IMR-90 (cell line): ENCODE measurements around the gene FCRL1. TPM values are rescaled to one million over a fixed set of nuclear protein-coding genes. Genes with fewer than 3 reads are reported as not detected.

Source experiments
- ATAC-seq: fragments of 200-7000 bp; cut with Tn5 transposase; 2 replicates; pipeline ENCODE4 v1.9.1; 2020; ENCODE audit warnings: low read depth, mild to moderate bottlenecking, moderate library complexity
- Bru-seq: library from RNA; stranded (reverse); fragments of 400-500 nt; gene quantifications from one replicate; lab custom pipeline; 2021; lab: Mats Ljungman, UMichigan
- BruChase-seq, 2 experiments: library from RNA; stranded (reverse); fragments of 400-500 nt; gene quantifications; one replicate each; lab custom pipeline; 2021; lab: Mats Ljungman, UMichigan
- BruUV-seq: library from RNA; stranded (reverse); fragments of 400-500 nt; replicated peaks from 2 replicates; lab custom pipeline; 2021; lab: Mats Ljungman, UMichigan
- CTCF ChIA-PET: fragments of 300-600 bp; formaldehyde crosslinking; extraction: SDS; loops from one replicate; lab custom pipeline; 2021; ENCODE audit warnings: antibody characterized with exemption; lab: Yijun Ruan, JAX
- POLR2A ChIA-PET: fragments of 300-600 bp; sonication (Branson Sonifier 250); formaldehyde crosslinking; loops from one replicate; lab custom pipeline; 2022; ENCODE audit warnings: antibody characterized with exemption; ENCODE audit not compliant: unreplicated experiment; lab: Charles Lee
- DNase-seq: peaks from one replicate; pipeline ENCODE4 v3.0.0; 2013
- H2AFZ ChIP-seq: replicated peaks from 2 replicates; pipeline ENCODE3; 2013; ENCODE audit warnings: low read length, mild to moderate bottlenecking; ENCODE audit not compliant: poor library complexity
- H2AK5ac ChIP-seq: 2 replicates; pipeline ENCODE4 v1.6.1; 2013; ENCODE audit warnings: low read depth, low read length, inconsistent platforms
- H2AK9ac ChIP-seq: replicated peaks from 2 replicates; pipeline ENCODE3; 2013; ENCODE audit warnings: mild to moderate bottlenecking, low read depth, low read length, moderate library complexity; ENCODE audit not compliant: poor library complexity
- H2BK120ac ChIP-seq: 2 replicates; pipeline ENCODE4 v1.6.1; 2013; ENCODE audit warnings: low read depth, low read length, inconsistent platforms
- H2BK15ac ChIP-seq: 3 replicates; pipeline ENCODE4 v1.6.1; 2013; ENCODE audit warnings: low read depth, low read length, inconsistent platforms
- H2BK20ac ChIP-seq: 2 replicates; pipeline ENCODE4 v1.6.1; 2013; ENCODE audit warnings: low read depth, mild to moderate bottlenecking, inconsistent platforms, low read length, moderate library complexity
- H2BK5ac ChIP-seq: 2 replicates; pipeline ENCODE4 v1.6.1; 2013; ENCODE audit warnings: mild to moderate bottlenecking, low read depth, low read length, inconsistent platforms; ENCODE audit not compliant: poor library complexity, severe bottlenecking
- H3K14ac ChIP-seq: replicated peaks from 2 replicates; pipeline ENCODE4 v1.6.1; 2013; ENCODE audit warnings: low read depth, low read length, inconsistent platforms
- H3K18ac ChIP-seq: 2 replicates; pipeline ENCODE4 v1.6.1; 2013; ENCODE audit warnings: low read depth, low read length, control low read depth
- H3K23ac ChIP-seq: 2 replicates; pipeline ENCODE4 v1.6.1; 2013; ENCODE audit warnings: low read depth, low read length, inconsistent platforms
- H3K27ac ChIP-seq: 2 replicates; pipeline ENCODE4 v1.5.1; 2013; ENCODE audit warnings: mild to moderate bottlenecking, control low read depth, low read length; ENCODE audit not compliant: insufficient read depth
- H3K27me3 ChIP-seq: 2 replicates; pipeline ENCODE4 v1.6.1; 2013; ENCODE audit warnings: low read length; ENCODE audit not compliant: control insufficient read depth, insufficient read depth
- H3K36me3 ChIP-seq: 2 replicates; pipeline ENCODE4 v1.6.1; 2013; ENCODE audit warnings: low read length, mixed read lengths; ENCODE audit not compliant: control insufficient read depth, insufficient read depth
- H3K4ac ChIP-seq: 2 replicates; pipeline ENCODE4 v1.6.1; 2013; ENCODE audit warnings: low read depth, low read length, inconsistent platforms
- H3K4me1 ChIP-seq: 2 replicates; pipeline ENCODE4 v1.6.1; 2013; ENCODE audit warnings: low read length, mixed read lengths; ENCODE audit not compliant: control insufficient read depth, insufficient read depth
- H3K4me2 ChIP-seq: 2 replicates; pipeline ENCODE4 v1.6.1; 2013; ENCODE audit warnings: low read depth, mild to moderate bottlenecking, control low read depth, low read length, moderate library complexity
- H3K4me3 ChIP-seq: 2 replicates; pipeline ENCODE4 v1.5.1; 2013; ENCODE audit warnings: low read depth, mild to moderate bottlenecking, control low read depth, low read length, moderate library complexity; ENCODE audit not compliant: insufficient read depth
- H3K56ac ChIP-seq: 2 replicates; pipeline ENCODE4 v1.6.1; 2013; ENCODE audit warnings: low read length, inconsistent platforms; ENCODE audit not compliant: insufficient read depth; ENCODE audit errors: extremely low read depth
- H3K79me1 ChIP-seq, 2 experiments: 2 replicates each; pipeline ENCODE4 v1.6.1; 2013; ENCODE audit warnings: low read length in 2 of 2, inconsistent platforms in 1 of 2, low read depth in 1 of 2
- H3K9ac ChIP-seq: 2 replicates; pipeline ENCODE4 v1.6.1; 2013; ENCODE audit warnings: low read depth, low read length, control low read depth
- H3K9me1 ChIP-seq: 2 replicates; pipeline ENCODE4 v1.6.1; 2013; ENCODE audit warnings: low read length, inconsistent platforms; ENCODE audit not compliant: insufficient read depth
- H3K9me3 ChIP-seq: 2 replicates; pipeline ENCODE4 v1.6.1; 2013; ENCODE audit warnings: low read length; ENCODE audit not compliant: control insufficient read depth, insufficient read depth
- H4K20me1 ChIP-seq: 2 replicates; pipeline ENCODE4 v1.6.1; 2013; ENCODE audit warnings: low read length, inconsistent platforms; ENCODE audit not compliant: insufficient read depth
- H4K5ac ChIP-seq: 2 replicates; pipeline ENCODE4 v1.6.1; 2013; ENCODE audit warnings: mild to moderate bottlenecking, low read depth, low read length, control low read depth
- H4K8ac ChIP-seq, 2 experiments: 2 replicates each; pipeline ENCODE4 v1.6.1; 2013; ENCODE audit warnings: low read depth in 2 of 2, low read length in 2 of 2, control low read depth in 1 of 2, inconsistent platforms in 1 of 2
- H4K91ac ChIP-seq: 2 replicates; pipeline ENCODE4 v1.6.1; 2013; ENCODE audit warnings: low read depth, low read length, inconsistent platforms; ENCODE audit not compliant: insufficient read depth
- BHLHE40 ChIP-seq: fragments of 150-350 bp; IDR thresholded peaks from 2 replicates; pipeline ENCODE4 v1.6.1; 2016; ENCODE audit warnings: mild to moderate bottlenecking, low read depth, low read length
- CEBPB ChIP-seq: IDR thresholded peaks from 2 replicates; pipeline ENCODE4 v1.6.1; 2012; ENCODE audit warnings: low read depth, low read length, improper control_type of control experiment
- CHD1 ChIP-seq: IDR thresholded peaks from 2 replicates; pipeline ENCODE4 v1.6.1; 2012; ENCODE audit warnings: low read depth, low read length, improper control_type of control experiment
- FOS ChIP-seq: fragments of 150-350 bp; IDR thresholded peaks from 2 replicates; pipeline ENCODE4 v1.6.1; 2016; ENCODE audit warnings: low read depth, low read length
- MAFK ChIP-seq: IDR thresholded peaks from 2 replicates; pipeline ENCODE4 v1.6.1; 2012; ENCODE audit warnings: low read depth, low read length, improper control_type of control experiment
- MAZ ChIP-seq: IDR thresholded peaks from 2 replicates; pipeline ENCODE4 v1.6.1; 2012; ENCODE audit warnings: low read depth, mild to moderate bottlenecking, low read length, improper control_type of control experiment, moderate library complexity, borderline replicate concordance
- MXI1 ChIP-seq: IDR thresholded peaks from 2 replicates; pipeline ENCODE4 v1.6.1; 2012; ENCODE audit warnings: low read depth, mild to moderate bottlenecking, low read length, moderate library complexity, borderline replicate concordance
- NFE2L2 ChIP-seq: fragments of 150-350 bp; IDR thresholded peaks from 2 replicates; pipeline ENCODE4 v1.6.1; 2016; ENCODE audit warnings: low read depth, mild to moderate bottlenecking, low read length
- POLR2A ChIP-seq: IDR thresholded peaks from 2 replicates; pipeline ENCODE4 v1.6.1; 2012; ENCODE audit warnings: mild to moderate bottlenecking, low read depth, low read length
- RFX5 ChIP-seq: IDR thresholded peaks from 2 replicates; pipeline ENCODE4 v1.8.0; 2012; ENCODE audit warnings: low read depth, mild to moderate bottlenecking, low read length, moderate library complexity
- SMC3 ChIP-seq: fragments of 150-350 bp; IDR thresholded peaks from 2 replicates; pipeline ENCODE4 v1.6.1; 2016; ENCODE audit warnings: low read depth, mild to moderate bottlenecking, antibody characterized with exemption, low read length, moderate library complexity
- WGBS, 2 experiments: methylation state at CpG; one replicate each; pipeline versions ENCODE4 v1.1.5 to v1.1.7; 2013; ENCODE audit warnings: missing lambda C conversion rate in 2 of 2; ENCODE audit not compliant: insufficient read length in 1 of 2; ENCODE audit errors: extremely low coverage in 2 of 2; 5-methylcytosine and 5-hydroxymethylcytosine counted together
- dilution Hi-C: fragments of 300-500 bp; cut with HindIII; formaldehyde crosslinking; loops from one replicate; pipeline ENCODE4 v1.14.3; 2018; ENCODE audit warnings: low sequenced_read_pairs; ENCODE audit not compliant: unreplicated experiment
- in situ Hi-C: fragments of 300-500 bp; cut with MboI; formaldehyde crosslinking; loops from 3 replicates; pipeline ENCODE4 v1.14.3; 2019; ENCODE audit warnings: low sequenced_read_pairs, inconsistent platforms, mixed read lengths
- intact Hi-C: fragments of 100-400 bp; cut with micrococcal nuclease; formaldehyde crosslinking; loops from 2 replicates; pipeline ENCODE4 v1.10.0; 2022
- long read RNA-seq: library from polyadenylated mRNA; unstranded; transcript quantifications from one replicate; pipeline ENCODE4 v2.0.0, GENCODE V29; 2021; ENCODE audit not compliant: unreplicated experiment
- polyA plus RNA-seq, 3 experiments: library from polyadenylated mRNA; depleted of rRNA; stranded (reverse); fragments of >200 nt; gene quantifications; 2 replicates each; pipeline ENCODE4 v1.2.3, GENCODE V29; 2012; ENCODE audit warnings: low replicate concordance in 1 of 3
- total RNA-seq: library from RNA; depleted of rRNA; stranded (reverse); fragments of >200 nt; gene quantifications from 2 replicates; pipeline ENCODE4 v1.2.3, GENCODE V29; 2012; rRNA removed
- TF ChIP-seq, protein P1 (sequence below): conservative IDR thresholded peaks from 2 replicates; pipeline ENCODE4 v1.5.1; 2012; ENCODE audit warnings: mild to moderate bottlenecking, low read depth, low read length, improper control_type of control experiment
- TF ChIP-seq, protein P2 (sequence below): fragments of 150-350 bp; IDR thresholded peaks from 2 replicates; pipeline ENCODE4 v1.6.1; 2017; ENCODE audit warnings: mild to moderate bottlenecking, antibody characterized with exemption, low read length, low read depth
- TF ChIP-seq, protein P3 (sequence below): fragments of 150-350 bp; IDR thresholded peaks from 2 replicates; pipeline ENCODE4 v1.6.1; 2016; ENCODE audit warnings: low read depth, mild to moderate bottlenecking, low read length, moderate library complexity, borderline replicate concordance

FCRL1 gene, protein sequence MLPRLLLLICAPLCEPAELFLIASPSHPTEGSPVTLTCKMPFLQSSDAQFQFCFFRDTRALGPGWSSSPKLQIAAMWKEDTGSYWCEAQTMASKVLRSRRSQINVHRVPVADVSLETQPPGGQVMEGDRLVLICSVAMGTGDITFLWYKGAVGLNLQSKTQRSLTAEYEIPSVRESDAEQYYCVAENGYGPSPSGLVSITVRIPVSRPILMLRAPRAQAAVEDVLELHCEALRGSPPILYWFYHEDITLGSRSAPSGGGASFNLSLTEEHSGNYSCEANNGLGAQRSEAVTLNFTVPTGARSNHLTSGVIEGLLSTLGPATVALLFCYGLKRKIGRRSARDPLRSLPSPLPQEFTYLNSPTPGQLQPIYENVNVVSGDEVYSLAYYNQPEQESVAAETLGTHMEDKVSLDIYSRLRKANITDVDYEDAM
- total RNA-seq (not detected in 2 replicates), polyA plus RNA-seq (2012; rRNA removed) (not detected in 2 replicates), Bru-seq, nascent RNA (not detected), BruChase-seq, experiment 1, labeled RNA remaining after a 6-hour chase (not detected), BruChase-seq, experiment 2, labeled RNA remaining after a 2-hour chase (not detected)
- polyA plus RNA-seq (2012; cell fraction: cytosol; rRNA removed) = not detected in 2 replicates
- polyA plus RNA-seq (2012; cell fraction: nucleus; rRNA removed; ENCODE audit: low replicate concordance) = not detected in 2 replicates
- long read RNA-seq = 0 reads

DNA sequence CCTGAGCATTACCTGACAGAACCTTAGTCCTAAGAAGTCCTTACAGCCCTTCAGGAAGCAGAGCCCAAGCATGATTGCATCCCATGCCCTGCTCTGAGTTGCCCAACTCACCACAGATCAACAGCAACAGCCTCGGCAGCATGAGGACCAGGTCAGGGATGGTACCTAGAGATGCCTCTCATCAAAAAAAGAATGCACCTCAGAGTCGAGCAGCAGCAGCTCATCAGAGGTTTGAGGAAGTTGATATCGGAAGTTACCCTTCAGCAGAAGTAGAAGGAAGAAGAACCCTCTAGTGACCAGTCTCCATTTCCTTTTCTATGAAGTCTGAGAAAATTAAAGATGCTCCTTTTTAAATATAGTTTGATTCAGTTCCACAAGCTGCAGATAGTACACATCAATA is at the start of gene FCRL1:
Gene FCRL1 (minus strand): TSS at position 225 of the 400 bp plus-strand sequence. CDS start 83 bp downstream, at position 142.
- H3K14ac ChIP-seq = no peak within 1 kb of the TSS
- H2AFZ ChIP-seq = no peak within 1 kb of the TSS
- ATAC-seq (no peak), DNase-seq (no peak)
- no CpG with 5 or more reads among the region's 3 CpGs for WGBS, 2 experiments
- no peak within 1 kb of the TSS for H3K18ac ChIP-seq
- no peaks in the 10 kb centered on the region for H3K4me1 ChIP-seq
- H4K5ac ChIP-seq = no peak within 1 kb of the TSS
- no peak within 1 kb of the TSS for H2AK5ac ChIP-seq
- H3K27me3 ChIP-seq = no peaks in the 10 kb centered on the region
- H3K36me3 ChIP-seq = no peaks in the 10 kb centered on the region
- dilution Hi-C loops (no loop called here), in situ Hi-C loops (no loop called here), intact Hi-C loops (no loop called here)
- H3K23ac ChIP-seq = no peak within 1 kb of the TSS
- no peak within 1 kb of the TSS for H4K91ac ChIP-seq
- no peaks in the 10 kb centered on the region for H4K20me1 ChIP-seq
- H3K4ac ChIP-seq = no peak within 1 kb of the TSS
- H3K4me2 ChIP-seq = no peak within 1 kb of the TSS
- BruUV-seq = no TSS peak
- no peak within 1 kb of the TSS for H3K56ac ChIP-seq
- H3K9ac ChIP-seq = no peak within 1 kb of the TSS
- no peak within 1 kb of the TSS for H4K8ac ChIP-seq
- H2AK9ac ChIP-seq = no peak within 1 kb of the TSS
- H3K79me1 ChIP-seq = no peaks in the 10 kb centered on the region
- H3K9me3 ChIP-seq = no peaks in the 10 kb centered on the region
- H2BK120ac ChIP-seq = no peak within 1 kb of the TSS
- H2BK15ac ChIP-seq = no peak within 1 kb of the TSS
- ChIA-PET CTCF (no interaction called here), POLR2A (no interaction called here)
- no peak within 1 kb of the TSS for H3K4me3 ChIP-seq
- no peak within 1 kb of the TSS for H2BK5ac ChIP-seq
- no peak within 1 kb of the TSS for H2BK20ac ChIP-seq
- no peak within 1 kb of the TSS for H3K27ac ChIP-seq
- H3K9me1 ChIP-seq = no peaks in the 10 kb centered on the region
- TF ChIP-seq, protein P1, sequence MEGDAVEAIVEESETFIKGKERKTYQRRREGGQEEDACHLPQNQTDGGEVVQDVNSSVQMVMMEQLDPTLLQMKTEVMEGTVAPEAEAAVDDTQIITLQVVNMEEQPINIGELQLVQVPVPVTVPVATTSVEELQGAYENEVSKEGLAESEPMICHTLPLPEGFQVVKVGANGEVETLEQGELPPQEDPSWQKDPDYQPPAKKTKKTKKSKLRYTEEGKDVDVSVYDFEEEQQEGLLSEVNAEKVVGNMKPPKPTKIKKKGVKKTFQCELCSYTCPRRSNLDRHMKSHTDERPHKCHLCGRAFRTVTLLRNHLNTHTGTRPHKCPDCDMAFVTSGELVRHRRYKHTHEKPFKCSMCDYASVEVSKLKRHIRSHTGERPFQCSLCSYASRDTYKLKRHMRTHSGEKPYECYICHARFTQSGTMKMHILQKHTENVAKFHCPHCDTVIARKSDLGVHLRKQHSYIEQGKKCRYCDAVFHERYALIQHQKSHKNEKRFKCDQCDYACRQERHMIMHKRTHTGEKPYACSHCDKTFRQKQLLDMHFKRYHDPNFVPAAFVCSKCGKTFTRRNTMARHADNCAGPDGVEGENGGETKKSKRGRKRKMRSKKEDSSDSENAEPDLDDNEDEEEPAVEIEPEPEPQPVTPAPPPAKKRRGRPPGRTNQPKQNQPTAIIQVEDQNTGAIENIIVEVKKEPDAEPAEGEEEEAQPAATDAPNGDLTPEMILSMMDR = no peak
- no peak for TF ChIP-seq MAFK
- TF ChIP-seq NFE2L2 = no peak
- TF ChIP-seq BHLHE40 = no peak
- TF ChIP-seq, protein P2, sequence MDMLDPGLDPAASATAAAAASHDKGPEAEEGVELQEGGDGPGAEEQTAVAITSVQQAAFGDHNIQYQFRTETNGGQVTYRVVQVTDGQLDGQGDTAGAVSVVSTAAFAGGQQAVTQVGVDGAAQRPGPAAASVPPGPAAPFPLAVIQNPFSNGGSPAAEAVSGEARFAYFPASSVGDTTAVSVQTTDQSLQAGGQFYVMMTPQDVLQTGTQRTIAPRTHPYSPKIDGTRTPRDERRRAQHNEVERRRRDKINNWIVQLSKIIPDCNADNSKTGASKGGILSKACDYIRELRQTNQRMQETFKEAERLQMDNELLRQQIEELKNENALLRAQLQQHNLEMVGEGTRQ = no peak
- TF ChIP-seq, protein P3, sequence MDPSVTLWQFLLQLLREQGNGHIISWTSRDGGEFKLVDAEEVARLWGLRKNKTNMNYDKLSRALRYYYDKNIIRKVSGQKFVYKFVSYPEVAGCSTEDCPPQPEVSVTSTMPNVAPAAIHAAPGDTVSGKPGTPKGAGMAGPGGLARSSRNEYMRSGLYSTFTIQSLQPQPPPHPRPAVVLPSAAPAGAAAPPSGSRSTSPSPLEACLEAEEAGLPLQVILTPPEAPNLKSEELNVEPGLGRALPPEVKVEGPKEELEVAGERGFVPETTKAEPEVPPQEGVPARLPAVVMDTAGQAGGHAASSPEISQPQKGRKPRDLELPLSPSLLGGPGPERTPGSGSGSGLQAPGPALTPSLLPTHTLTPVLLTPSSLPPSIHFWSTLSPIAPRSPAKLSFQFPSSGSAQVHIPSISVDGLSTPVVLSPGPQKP = no peak
- TF ChIP-seq CHD1 = no peak
- no peak for TF ChIP-seq MAZ
- no peak for TF ChIP-seq FOS
- no peak for TF ChIP-seq CEBPB
- no peak for TF ChIP-seq MXI1
- no peak for TF ChIP-seq RFX5
- no peak for TF ChIP-seq SMC3
- TF ChIP-seq POLR2A = no peak
